GM21367 (cell line): ENCODE data around the gene MTMR12.
"Not testable (repeated sequence)": the region's sequence is repeated elsewhere in the genome, so short reads cannot be mapped to it uniquely, and the experiment has no call there.

Experiments used
- ATAC-seq: cut with Tn5 transposase; IDR thresholded peaks from one replicate; pipeline ENCODE4 v1.9.1; 2021; ENCODE audit not compliant: unreplicated experiment

Gene MTMR12

GRCh38 chr5:32325062-32325461, 12.3 kb upstream of the MTMR12 start:
- peak; percentile 78 for ATAC-seq

GRCh38 chr5:32323741-32324140, 11.0 kb upstream of the MTMR12 start:
- no peak for ATAC-seq

- no peak for ATAC-seq
Measured at GRCh38 chr5:32322882-32323281, 10.1 kb upstream of the MTMR12 start.

GRCh38 chr5:32321787-32322186, 9.0 kb upstream of the MTMR12 start:
- ATAC-seq, result not testable (repeated sequence)

DNA sequence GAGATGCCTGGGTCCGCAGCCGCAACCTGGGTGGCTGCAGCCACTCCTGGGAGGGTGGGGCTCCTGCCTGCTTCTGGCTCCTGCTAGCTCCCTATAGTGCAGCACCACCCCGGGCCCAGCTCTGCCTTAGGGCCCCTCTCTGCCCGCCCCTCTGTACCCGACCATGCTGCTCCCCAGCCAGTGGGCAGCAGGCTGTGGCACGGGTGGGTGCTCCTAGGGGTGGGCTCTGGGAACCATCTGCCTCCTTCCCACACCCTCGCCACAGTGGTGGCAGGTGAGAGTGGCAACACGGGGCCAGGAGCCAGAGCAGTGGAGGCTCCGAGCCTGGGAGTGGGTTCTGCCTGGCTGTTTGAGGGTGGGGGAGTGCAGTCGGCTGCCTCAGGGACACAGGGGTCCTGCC, 7.8 kb upstream of the MTMR12 start:
- no peak for ATAC-seq

DNA sequence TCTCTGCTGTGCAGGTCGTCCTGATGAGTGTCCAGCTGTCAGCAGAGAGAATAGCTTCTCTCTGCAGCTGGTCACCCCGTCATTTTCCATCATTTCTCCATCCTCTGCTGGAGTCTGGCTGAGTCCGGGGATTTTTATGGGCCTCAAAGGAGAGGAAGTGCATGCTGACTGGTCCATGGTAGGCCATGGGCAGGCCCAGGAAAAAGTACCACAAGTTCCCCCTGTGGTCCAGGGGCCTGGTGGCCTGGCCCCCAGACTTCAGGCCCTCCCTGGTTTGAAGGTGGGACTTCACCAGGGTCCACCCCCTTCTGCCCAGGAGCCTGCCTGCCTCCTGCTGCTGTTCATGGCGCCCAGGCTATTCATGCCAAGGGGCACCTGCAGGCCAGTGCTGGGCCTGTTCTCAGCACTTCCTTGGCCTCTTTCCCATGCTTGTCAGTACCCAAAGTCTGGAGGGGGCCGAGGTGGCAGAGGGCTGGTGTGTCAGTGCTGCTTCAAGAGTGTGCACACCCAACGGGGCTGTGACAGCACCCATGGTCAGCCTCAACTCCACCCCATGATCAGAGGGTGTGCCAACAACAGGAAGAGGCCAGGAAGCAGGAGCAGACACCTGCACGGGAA, 7.3 kb upstream of the MTMR12 start:
- ATAC-seq, result no peak

DNA sequence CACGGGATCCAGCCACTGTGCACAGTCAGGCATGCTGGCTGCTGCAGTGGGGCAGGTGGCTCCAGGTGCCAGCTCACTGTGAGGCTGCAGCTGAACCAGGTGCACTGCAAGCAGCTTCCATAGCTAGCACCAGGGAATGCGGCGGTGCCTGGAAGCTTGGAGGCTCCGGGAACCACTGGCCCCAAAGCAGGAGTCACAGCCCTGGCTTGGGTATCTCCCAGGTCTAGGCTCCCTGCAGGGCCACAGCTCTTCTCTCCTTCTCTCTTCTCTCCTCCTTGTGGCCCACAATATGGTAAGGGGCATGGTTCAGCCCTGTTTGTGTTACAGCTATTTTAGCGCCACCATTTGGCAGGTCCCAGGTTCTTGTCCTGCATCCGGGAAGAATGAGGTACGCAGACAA, 6.7 kb upstream of the MTMR12 start:
- no peak for ATAC-seq

GRCh38 chr5:32317041-32317440, 4.3 kb upstream of the MTMR12 start:
- no peak for ATAC-seq

DNA sequence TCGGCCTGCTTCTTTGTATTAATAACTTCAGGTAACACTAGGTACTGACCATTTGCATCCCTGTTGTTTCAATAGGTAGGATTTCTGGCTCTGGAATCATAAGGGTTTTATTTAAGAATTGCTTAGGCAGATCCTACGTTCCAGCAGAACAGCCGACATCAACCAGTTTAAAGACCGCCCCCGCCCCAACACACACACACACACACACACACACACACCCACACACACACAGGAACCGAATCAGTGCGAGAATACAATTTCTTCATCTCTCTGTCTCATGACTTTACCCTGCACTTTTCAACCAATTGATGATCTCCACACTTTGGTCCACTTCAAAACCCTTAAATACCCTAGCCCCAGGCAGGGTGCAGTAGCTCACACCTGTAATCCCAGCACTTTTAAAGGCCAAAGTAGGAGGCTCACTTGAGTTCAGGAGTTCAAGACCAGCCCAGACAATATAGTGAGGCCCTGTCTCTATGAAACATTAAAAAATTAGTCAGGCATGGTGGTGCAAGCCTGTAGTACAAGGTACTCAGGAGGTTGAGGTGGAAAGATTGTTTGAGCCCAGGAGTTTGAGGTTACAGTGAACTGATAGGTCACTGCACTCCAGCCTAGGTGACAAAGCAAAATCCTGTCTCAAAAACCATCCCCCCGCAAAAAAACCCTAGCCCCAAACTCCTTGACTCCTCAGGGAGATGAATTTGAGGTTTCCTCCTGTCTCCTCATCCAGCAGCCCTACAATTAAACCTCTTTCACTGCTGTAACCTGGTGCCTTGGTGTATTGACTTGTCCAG, 2.7 kb upstream of the MTMR12 start:
- ATAC-seq, result no peak

DNA sequence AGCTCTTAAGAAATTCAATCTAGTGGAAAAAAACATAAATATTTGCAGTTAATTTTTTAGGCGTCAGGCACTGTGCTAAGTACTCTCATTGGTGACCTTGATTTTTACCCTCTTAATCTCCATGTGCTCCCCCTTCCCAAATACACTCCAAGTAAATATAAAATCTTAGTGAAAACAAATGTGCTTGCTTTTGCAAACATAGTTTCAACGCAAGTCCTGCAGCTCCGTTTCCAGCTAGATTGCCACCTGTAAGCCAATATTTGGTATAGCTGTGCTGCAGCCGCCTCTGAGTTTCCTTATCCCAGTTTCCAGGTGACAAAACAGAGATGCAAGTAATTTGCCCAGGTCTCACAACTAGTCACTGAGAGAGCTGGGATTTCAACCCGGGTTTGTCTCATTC, 1.9 kb upstream of the MTMR12 start:
- no peak for ATAC-seq

GRCh38 chr5:32314152-32314488, 1.4 kb upstream of the MTMR12 start:
- ATAC-seq, result not testable (repeated sequence)

- peak; percentile 18 for ATAC-seq
Measured at GRCh38 chr5:32312197-32312594, 543 bp downstream of the MTMR12 start.

DNA sequence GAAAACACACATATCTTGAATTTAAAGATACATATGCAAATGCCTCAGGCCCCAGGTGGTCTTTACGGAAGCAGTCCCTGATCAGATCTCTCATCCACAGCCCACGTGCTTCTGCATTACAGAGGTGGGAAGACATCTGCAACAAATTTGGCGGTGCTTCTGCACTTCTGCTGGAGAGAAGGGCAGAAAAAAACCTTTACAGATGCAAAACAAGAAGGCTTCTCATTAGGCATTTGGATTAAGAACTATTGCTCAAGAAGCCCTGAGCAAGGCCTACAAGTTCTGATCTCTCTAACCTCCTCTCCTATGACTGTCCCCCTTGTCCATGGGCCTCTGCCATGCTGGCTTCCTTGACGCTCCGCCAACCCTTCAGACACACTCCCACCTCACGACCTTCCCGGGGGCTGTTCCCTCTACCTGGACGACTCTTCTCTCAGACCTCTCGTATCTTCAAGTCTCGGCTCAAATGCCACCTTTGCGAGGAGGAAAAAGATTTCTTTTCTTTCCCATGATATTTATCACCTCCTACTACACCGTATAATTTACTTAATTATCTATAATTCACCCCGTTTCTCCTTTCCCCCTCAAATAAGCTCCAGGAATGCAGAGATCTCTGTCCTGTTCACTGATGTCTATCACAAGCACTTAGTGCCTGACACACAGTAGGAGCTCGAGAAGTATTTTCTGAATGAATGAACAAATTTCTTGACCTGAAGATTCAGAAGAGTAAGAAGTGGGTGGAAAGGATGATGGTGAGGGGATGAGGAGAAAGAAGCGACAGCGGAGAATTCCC, 1.1 kb downstream of the MTMR12 start:
- ATAC-seq, result no peak

DNA sequence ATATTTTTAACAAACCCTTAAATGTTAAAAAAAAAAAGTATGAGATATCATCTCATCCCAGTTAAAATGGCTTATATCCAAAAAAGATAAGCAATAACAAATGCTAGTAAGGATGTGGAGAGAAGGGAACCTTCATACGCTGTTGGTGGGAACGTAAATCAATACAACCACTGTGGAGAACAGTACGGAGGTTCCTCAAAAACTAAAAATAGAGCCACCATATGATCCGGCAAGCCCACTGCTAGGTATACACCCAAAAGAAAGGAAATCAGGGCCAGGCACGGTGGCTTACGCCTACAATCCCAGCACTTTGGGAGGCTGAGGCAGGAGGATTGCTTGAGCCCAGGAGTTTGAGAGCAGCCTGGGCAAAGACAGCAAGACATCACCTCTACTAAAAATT, 3.0 kb downstream of the MTMR12 start:
- no peak for ATAC-seq

DNA sequence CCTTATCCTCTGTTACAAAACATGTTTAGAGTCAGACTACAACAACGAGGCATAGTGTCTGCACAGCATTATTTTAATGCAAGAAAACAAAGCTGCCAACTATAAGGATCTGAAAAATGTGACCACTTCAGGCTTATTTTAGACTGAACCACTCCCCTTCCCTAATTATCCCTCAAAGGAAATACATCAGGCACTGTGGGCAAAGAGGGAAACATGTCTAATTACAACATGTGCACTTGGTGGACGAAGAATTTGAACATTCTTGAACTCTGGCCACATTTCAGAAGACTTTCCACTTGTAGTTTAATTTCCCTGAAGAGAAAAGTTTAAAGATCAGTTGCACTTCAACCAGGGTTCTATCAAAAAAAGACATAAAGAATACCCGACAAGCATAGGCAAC, 3.8 kb downstream of the MTMR12 start:
- no peak for ATAC-seq

DNA sequence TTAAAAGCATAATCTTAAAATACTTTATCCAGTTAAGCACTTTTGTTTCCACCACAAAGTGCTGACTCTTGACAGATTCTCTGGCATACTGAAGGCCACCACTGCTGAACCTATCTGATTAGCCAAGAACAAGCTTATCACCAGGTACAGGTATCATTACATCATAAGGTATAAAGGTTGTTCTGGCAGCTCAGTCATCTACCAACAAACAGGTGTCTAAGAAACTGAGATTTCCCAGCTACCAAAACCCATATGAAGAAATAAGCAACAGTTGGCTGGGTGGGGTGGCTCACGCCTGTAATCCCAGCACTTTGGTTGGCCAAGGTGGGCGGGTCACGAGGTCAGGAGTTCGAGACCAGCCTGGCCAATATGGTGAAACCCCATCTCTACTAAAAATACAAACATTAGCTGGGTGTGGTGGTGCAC, 5.0 kb downstream of the MTMR12 start:
- no peak for ATAC-seq

- no peak for ATAC-seq
Measured at GRCh38 chr5:32304622-32305021, 8.1 kb downstream of the MTMR12 start.

GRCh38 chr5:32303755-32304120, 9.0 kb downstream of the MTMR12 start:
- no peak for ATAC-seq

GRCh38 chr5:32302835-32303754, 9.6 kb downstream of the MTMR12 start:
- ATAC-seq, result no peak

- no peak for ATAC-seq
Measured at GRCh38 chr5:32301891-32302290, 10.8 kb downstream of the MTMR12 start.

DNA sequence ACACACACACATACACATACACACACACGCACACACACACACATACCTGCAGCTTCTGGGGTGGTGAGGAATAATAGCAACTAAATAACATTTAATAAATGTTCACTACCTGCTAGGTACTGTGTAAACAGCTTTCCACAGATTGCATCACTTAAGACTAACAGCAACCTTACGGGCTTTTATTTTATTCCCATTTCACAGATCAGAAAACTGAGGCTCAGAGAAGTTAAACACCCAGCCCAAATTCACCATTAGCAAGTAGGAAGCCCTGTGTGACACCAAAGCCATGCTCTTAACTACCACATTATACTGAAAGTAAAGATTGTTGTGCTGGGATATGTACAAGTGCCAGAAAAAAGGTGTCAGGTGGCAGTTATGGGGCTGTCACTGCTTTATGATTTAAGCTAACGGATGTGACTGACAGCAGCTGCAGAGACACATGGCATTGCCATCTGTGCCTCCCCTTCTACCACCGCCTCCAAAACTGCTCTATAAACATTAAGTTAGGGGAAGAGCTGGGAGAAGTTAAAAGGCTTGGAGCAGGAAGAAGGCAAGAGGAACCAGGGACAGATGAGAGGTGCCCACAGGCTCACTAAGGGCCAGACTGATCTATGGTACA, 13.6 kb downstream of the MTMR12 start:
- ATAC-seq, result no peak
